SK-N-MC (cell line): ENCODE results near the gene CACNA1C.

Experiments used
- EZH2 ChIP-seq: fragments of 200-600 bp; sonication (generic); IDR thresholded peaks from one replicate; pipeline ENCODE4 v1.6.1; 2017; ENCODE audit warnings: antibody characterized with exemption
- FOXP2 ChIP-seq: optimal IDR thresholded peaks from 2 replicates; pipeline ENCODE3; 2011; ENCODE audit warnings: mild to moderate bottlenecking, moderate library complexity; ENCODE audit not compliant: insufficient read depth; ENCODE audit errors: extremely low read length, control extremely low read depth
- POLR2AphosphoS5 ChIP-seq: IDR thresholded peaks from 2 replicates; pipeline ENCODE4 v1.6.1; 2012; ENCODE audit warnings: mild to moderate bottlenecking, low read depth, low read length, borderline replicate concordance

GRCh38 chr12:2152134-2152533, 99.3 kb downstream of the CACNA1C start:
- TF ChIP-seq POLR2AphosphoS5 (no peak), EZH2 (no peak), FOXP2 (no peak)
